Measurements from ENCODE around the gene OR5B2.
A peak's percentile ranks its signal among the peaks of the same experiment; 100 is the strongest.
"Not testable (repeated sequence)": the region's sequence is repeated elsewhere in the genome, so short reads cannot be mapped to it uniquely, and the experiment has no call there.

The OR5B2 gene

DNA sequence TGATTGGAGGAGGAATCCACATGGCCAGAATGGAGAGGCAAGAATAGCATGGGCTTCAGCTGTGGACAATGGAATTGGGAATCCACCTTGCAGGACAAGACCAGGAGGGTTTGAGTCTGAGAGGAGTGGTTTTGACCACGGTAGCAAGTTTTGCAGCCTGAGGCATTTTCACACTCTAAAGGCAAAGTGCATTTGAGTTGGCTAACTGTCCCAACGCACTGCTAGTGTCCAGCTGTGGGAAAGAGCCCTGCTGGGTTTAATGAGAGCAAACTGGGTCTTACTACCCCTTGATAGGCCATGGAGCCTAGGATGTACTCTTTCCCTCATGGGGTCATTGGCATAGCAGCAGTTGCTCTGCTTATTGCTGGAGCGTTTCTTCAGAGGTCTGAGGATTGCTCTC is at the start of gene OR5B2:
Gene OR5B2, minus strand, starts transcription at position 101 of the 400 bp plus-strand sequence. CDS start 4,860 bp downstream, outside the sequence.
- no peak for DNase-seq (ENCODE audit: low read depth, low spot score)

GRCh38 chr11:58471892-58472291 is 44.0 kb upstream of the OR5B2 start:
- DNase-seq (ENCODE audit: low read depth, low spot score) = no peak

GRCh38 chr11:58466293-58466692 is 38.4 kb upstream of the OR5B2 start:
- no peak for DNase-seq (ENCODE audit: low read depth, low spot score)

DNA sequence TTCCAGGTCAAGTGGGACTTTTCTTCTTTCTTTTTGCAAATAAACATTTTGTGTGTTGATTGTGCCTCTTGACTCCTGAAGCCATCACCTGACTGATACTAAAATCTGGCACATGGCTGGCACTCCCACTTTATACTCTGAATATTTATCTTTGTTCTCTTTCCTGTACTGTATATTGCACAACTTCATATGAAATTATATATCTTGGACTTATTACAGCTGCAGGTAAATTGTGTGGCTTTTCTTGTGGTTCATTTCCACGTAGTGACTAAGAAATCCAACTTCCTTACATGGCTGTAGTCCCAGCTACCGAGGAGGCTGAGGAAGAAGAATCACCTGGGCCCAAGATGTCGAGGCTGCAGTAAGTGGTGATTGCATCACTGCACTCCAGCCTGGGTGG is 37.8 kb upstream of the OR5B2 start:
- DNase-seq (ENCODE audit: low read depth, low spot score) = no peak

DNA sequence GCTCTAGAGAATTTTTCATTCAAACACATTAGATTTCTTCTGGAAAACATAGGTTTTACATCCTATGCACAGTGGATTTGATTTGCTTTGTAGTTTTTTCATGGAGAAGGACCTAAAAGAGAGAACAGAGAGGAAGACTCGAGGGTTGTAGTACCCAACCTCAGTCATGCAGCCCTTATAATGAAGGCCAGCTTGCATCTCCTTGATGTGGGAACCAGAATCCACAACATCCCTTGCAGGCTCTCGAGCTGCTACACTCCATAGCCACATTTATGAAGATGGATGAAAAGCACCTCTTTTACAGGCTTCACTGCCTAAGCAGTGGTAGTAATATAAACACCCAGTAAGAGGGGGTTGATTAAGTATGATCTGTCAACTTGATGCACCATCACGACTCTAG is 23.7 kb upstream of the OR5B2 start:
- DNase-seq (ENCODE audit: low read depth, low spot score) = no peak

DNA sequence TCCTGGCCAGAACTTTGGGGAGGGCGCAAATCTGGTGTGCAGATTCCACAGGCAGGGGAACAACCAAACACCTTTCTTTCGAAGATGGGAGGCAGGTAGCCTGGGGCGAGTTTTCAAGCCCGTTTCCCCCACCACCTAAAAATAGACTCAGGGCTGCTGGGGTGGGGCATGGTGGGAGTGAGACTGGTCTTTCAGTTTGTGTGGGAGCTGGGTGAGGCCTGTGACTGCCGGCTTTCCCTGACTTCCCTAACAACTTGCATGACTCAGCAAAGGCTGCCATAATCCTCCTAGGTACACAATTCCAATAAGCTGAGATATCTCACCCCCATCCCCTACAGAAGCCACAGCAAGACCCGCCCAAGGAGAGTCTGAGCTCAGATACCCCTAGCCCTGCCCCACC is 18.4 kb upstream of the OR5B2 start:
- DNase-seq (ENCODE audit: low read depth, low spot score) = no peak

GRCh38 chr11:58444300-58444699 is 16.4 kb upstream of the OR5B2 start:
- DNase-seq (ENCODE audit: low read depth, low spot score) = no peak

DNA sequence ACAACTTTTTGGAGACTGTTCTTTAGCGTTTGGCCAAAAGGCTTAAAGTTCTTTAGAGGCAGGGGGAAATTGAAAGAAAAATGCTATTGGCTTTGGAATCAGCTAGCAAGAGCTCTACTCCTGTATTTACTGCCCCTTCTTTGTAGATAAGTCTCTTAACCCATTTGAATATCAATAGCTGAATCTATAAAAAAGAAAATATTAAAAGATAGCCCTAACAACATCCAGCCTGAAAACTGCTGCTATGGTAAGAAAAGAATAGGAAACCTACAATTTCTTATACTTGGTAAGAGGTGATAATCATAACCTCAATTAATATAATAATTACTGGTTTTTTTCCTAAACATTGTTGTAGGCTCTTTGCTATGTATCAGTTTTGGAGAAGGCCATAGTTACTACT is 14.2 kb upstream of the OR5B2 start, which contains the start of gene OR5B12:
Gene OR5B12, minus strand, starts transcription at position 101 of the 400 bp plus-strand sequence. CDS start 2,085 bp downstream, outside the sequence.
- DNase-seq (ENCODE audit: low read depth, low spot score) = no peak

- DNase-seq (ENCODE audit: low read depth, low spot score) = no peak
These were observed 10.6 kb upstream of the OR5B2 start for GRCh38 chr11:58438486-58438885.

DNA sequence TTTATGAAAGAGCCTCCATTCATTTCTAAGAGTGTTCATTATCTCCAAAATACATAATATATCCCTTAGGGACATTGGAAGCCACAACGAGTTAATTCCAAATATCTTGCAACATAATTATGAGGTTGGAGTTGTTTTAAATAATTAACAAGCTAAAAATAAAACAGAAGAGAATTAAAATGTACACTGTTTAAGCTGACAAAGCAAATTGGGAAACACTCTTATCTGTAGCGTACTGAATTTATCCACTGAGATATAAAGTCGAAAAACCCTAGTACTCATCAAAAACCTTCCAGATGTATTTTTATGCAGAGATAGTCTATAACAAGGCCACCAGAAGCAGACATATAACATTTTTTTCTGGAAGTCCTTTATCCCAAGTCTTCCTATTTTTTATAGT is 6.3 kb upstream of the OR5B2 start:
- no peak for DNase-seq (ENCODE audit: low read depth, low spot score)

DNA sequence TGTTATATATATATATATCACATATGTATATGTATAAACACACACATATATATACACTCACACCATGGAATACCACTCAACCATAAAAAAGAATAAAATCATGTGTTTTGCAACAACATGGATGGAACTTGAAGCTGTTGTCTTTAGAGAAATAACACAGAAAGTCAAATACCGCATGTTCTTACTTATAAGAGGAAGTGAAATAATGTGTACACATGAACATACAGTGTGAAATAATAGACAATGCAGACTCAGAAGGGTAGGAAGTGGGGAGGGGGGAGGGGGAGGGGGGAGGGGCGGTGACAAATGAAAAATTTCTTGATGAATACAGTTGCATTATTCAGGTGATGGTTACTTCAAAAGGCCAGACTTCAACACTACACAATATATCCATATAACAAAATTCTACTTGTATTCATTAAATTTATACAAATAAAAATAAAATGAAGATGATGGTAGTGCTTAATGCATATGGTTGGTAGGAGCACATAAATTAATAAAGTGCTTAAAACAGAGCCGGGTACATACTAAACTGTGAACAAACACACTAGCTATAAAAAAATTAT is 5.8 kb upstream of the OR5B2 start:
- no peak for DNase-seq (ENCODE audit: low read depth, low spot score)

DNA sequence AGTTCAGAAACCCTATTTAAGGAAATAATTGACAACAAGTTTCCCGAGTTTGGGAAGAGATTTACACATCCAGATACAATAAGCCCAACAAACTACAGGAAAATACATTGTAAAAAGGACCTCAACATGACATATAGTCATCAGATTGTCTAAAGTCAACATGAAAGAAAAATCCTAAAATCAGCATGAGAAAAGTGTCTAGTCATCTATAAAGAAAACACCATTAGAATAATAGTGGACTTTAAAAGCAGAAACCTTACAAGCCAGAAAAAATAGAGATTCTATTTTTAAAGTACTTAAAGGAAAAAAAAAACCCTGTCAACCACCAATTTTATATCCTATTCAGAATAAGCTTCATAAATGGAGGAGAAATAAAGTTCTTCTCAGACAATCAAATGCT is 1.4 kb upstream of the OR5B2 start:
- no peak for DNase-seq (ENCODE audit: low read depth, low spot score)

DNA sequence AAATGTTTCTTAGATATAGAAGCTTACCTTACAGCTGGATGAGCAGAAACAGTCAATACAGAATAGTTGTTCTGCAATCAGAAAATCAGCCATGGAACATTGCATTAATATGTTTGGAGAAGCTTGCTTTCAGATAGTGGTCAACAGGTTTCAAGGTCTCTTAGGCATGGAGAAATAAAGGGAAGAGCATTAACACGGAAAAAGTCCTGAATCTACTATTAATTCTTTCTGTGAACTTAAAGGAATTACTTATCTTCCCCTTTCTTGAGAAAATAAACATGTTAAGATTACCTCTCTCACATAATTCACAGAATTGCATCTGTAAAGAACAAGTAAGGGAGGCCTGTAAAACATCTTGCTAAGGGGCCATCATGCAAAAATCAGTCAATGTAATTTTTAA is 21.1 kb downstream of the OR5B2 start, which contains the start of gene OR5B3:
Gene OR5B3, minus strand, starts transcription at position 101 of the 400 bp plus-strand sequence. CDS start 3,465 bp downstream, outside the sequence.
- no peak for DNase-seq (ENCODE audit: low read depth, low spot score)

GRCh38 chr11:58399622-58400021 is 28.3 kb downstream of the OR5B2 start:
- DNase-seq (ENCODE audit: low read depth, low spot score) = not testable (repeated sequence)

GRCh38 chr11:58395581-58395980 is 32.3 kb downstream of the OR5B2 start:
- DNase-seq (ENCODE audit: low read depth, low spot score) = no peak

- peak; percentile 10 for DNase-seq (ENCODE audit: low read depth, low spot score)
These were observed 33.7 kb downstream of the OR5B2 start for GRCh38 chr11:58394195-58394594.

DNA sequence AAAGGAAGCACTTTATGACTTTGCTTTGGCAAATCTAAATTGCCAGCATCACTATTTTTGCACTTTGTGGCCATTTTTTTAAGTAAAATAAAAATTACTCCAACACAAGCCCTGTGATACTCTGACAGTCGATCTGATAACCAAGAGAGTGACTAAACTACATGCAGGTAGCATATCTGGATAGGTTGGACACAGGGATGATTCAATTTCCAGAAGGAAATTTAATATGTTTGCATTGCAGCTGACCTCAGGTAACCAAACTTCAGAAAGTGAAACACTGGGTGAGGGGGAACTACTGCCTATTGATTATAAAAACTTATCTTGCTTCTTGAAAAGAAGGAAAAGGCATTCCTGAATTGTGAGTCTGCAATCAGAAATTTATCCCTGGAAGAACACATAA is 35.2 kb downstream of the OR5B2 start:
- DNase-seq (ENCODE audit: low read depth, low spot score) = no peak

GRCh38 chr11:58391879-58392278 is 36.0 kb downstream of the OR5B2 start:
- no peak for DNase-seq (ENCODE audit: low read depth, low spot score)

- DNase-seq (ENCODE audit: low read depth, low spot score) = no peak
These were observed 37.3 kb downstream of the OR5B2 start for GRCh38 chr11:58390551-58391063.
